SK-MEL-5 (cell line): ENCODE measurements around the gene RAB15. TPM values are rescaled to one million over a fixed set of nuclear protein-coding genes. Genes with fewer than 3 reads are reported as not detected.
"Not testable (repeated sequence)": the region's sequence is repeated elsewhere in the genome, so short reads cannot be mapped to it uniquely, and the experiment has no call there.

Experiments used
- DNase-seq: peaks from one replicate; pipeline ENCODE4 v3.0.0-alpha.2; 2016; ENCODE audit warnings: low read depth, low spot score
- in situ Hi-C: cut with HindIII; loops from 2 replicates; pipeline ENCODE4 v1.10.0; 2016; ENCODE audit warnings: low sequenced_read_pairs, high pct_unique_total_duplicates, low pct_unique_long_range_greater_than_20kb
- total RNA-seq: library from RNA; depleted of rRNA; stranded (reverse); fragments of >200 nt; shearing (Covaris generic); gene quantifications from 2 replicates; pipeline ENCODE4 v1.2.3, GENCODE V29; 2014

Gene RAB15
- total RNA-seq, 1 experiment from 2014 or later: 14.0 TPM

GRCh38 chr14:64929014-64929359, 43.1 kb downstream of the RAB15 start:
- no peak for DNase-seq
- in situ Hi-C loops: no loop called here

DNA sequence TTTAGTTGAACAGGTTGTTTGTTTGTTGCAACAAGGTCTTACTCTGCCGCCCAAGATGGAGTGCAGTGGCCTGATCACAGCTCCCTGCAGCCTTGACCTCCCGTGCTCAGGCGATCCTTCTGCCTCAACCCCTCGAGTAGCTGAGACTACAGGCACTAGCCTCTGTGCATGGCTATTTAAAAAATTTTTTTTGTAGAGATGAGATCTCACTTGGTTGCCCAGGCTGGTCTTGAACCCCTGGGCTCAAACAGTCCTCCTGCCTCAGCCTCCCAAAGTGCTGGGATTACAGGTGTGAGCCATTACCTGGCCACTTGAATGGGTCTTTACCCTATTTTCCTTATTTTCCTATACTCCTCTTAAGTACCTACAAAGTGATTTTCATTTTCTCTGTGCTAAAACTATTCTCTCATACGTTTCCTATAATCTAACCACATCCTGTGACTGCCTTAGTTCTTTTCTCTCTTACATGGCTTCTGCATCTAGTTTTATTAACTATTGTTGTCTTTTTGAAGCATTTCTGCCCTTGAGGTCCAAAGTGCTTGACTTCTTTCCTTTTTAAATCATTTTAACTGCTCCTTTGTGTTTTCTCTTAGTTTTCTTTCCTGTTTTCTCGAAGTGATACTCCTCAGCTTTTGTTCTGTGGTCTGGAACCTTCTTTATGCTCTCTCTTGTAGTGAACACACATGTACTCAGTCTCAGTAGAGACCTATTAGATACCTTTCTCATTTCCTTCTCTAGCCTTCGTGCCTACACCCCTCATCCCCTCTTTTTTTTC, 43.7 kb downstream of the RAB15 start:
- DNase-seq: no peak
- in situ Hi-C loops: no loop called here

GRCh38 chr14:64927031-64927430, 45.1 kb downstream of the RAB15 start:
- no peak for DNase-seq
- in situ Hi-C loops: no loop called here

DNA sequence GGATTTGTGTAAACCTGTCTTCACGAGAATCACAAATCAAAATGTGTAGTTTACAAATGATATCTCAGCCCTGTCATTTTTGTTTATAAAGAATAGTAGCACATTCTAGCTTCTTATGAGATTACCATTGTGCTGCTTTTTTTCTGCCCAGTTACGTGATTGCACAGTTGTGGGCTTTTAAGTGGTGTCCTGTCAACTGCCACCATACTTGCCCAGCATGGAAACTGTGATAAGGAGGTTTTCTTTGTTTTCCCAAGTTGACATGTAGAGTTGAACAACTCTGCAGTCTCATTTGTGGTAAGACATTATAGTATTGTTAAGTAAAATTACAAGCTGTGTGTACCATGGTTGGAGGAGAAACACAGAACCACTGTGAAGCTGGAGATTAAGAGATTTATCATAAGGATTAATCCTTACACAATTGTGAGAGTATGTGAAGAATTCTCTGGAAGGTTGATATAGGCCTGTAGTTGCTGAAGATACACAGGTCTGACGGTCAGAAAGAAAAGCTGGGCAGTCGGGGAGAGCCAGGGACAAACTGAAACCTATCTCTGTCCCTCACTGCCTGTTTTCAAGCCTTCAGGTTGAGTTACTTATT, 45.6 kb downstream of the RAB15 start:
- no peak for DNase-seq
- in situ Hi-C loops: no loop called here

DNA sequence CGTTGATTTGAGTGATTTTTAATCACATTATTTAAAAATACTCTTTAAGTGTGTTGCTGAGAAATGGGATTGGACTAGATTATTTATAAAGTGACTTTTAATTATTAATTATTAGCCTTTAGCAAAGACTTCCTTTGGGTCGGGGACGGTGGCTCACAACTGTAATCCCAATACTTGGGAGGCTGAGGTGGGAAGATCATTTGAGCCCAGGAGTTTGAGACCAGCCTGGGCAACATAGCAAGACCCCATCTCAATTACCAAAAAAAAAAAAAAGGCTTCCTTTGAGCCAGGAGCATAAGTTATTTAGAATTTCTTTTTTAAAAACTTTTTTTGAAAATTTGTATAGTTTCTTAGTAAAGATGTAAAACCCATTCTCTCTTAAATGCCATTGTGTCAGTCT, 49.1 kb downstream of the RAB15 start:
- no peak for DNase-seq
- in situ Hi-C loops: no loop called here

- in situ Hi-C loops: no loop called here
Measured at GRCh38 chr14:64920465-64920864, 51.7 kb downstream of the RAB15 start.

DNA sequence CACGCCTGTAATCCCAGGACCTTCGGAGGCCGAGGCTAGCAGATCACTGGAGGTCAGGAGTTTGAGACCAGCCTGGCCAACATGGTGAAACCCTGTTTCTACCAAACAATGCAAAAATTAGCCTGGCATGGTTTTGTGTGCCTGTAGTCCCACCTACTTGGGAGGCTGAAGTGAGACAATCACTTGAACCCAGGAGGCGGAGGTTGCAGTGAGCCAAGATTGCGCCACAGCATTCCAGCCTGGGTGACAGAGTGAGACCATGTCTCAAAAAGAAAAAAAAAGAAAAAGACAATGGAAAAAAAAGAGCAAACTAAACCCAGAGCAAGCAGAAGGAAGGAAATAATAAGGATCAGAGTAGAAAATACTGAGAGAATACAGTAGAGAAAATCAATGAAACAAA, 52.5 kb downstream of the RAB15 start:
- in situ Hi-C loops: no loop called here
- DNase-seq: no peak

More at GRCh38 chr14:64920465-64920864, 51.7 kb downstream of the RAB15 start:
- DNase-seq: no peak

GRCh38 chr14:64919215-64919614, 52.9 kb downstream of the RAB15 start:
- no peak for DNase-seq
- in situ Hi-C loops: no loop called here

DNA sequence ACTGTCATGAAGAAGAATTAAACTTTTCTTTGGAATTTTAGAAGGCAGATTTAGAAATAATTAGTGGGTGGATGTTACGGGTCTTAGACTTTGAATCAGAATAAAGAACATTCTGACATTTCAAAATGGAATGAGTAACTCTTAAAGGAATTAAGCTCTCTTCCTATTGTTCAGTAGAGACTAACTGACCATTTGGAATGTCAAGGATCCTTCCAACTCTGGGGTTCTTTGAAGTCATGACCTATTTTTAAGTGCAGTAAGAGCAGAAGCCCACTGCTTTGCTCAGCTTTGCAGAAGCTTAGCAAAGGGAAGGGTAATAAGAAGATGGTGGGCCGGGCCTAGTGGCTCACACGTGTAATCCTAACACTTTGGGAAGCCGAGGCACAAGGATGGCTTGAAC, 53.9 kb downstream of the RAB15 start:
- in situ Hi-C loops: no loop called here
- DNase-seq: no peak

GRCh38 chr14:64915797-64916196, 56.3 kb downstream of the RAB15 start:
- in situ Hi-C loops: no loop called here
- no peak for DNase-seq

DNA sequence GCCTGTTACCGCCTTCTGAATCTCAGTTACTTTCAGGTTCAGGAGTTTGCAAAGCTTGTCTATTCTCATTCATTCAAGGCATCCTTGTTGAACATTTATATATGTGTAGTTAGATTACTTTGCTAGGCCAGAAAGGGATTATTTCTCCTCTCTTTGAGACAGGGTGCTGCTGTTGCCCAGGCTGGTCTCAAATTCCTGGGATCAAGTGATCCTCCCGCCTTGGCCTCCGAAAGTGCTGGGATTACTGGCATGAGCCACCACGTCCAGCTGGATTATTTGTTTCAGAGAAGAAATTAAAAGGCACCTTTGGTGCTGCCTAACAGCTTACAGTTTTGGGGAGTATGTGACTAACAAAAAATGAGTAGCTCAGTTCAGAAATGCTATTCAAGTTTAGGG, 57.1 kb downstream of the RAB15 start:
- in situ Hi-C loops: no loop called here
- DNase-seq: no peak

DNA sequence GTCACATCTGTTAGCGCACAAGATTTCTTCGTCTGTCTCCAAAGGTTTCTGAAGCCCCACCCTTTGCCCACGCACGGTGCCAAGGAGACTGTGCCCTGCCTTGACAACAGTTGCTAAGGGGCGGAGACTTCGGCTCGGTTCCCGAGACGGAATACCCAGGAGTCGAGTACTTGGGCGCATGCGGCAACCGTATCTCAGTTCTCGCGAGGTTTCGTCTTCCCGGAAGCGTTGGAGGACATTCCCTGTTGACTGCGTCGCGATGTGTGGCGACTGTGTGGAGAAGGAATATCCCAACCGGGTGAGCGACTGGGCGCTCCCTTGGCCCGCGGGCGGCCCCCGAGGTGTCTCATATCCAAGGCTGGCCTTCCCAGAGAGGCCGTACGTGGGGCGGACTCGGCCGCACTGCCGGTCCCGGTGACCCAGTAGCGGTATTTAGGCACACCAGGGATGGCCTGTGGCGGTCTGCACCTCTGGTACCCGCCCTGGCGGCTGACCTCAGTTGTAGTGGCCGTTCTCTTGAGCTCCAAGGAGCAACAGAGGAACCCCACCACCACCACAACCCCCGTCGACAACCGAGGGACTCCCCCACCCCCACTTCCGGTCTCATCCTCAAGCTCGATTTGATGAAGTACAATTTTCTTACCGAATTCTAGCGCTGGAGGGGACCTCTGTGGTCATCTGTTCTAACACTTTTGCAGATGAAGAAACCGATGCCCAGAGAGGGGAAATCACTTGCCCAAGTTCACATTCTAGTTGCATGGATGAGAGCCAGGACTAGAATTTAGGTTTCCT, 57.7 kb downstream of the RAB15 start, which contains the start of gene CHURC1:
Gene CHURC1 (plus strand): TSS at position 219 of the 792 bp plus-strand sequence. CDS start 41 bp downstream, at position 260.
- in situ Hi-C loops: no loop called here
- DNase-seq: peak; percentile 99

GRCh38 chr14:64913477-64913876, 58.7 kb downstream of the RAB15 start:
- DNase-seq, in situ Hi-C loops: not testable (repeated sequence)

- in situ Hi-C loops: no loop called here
- DNase-seq: no peak
Measured at GRCh38 chr14:64912261-64912660, 59.9 kb downstream of the RAB15 start.

DNA sequence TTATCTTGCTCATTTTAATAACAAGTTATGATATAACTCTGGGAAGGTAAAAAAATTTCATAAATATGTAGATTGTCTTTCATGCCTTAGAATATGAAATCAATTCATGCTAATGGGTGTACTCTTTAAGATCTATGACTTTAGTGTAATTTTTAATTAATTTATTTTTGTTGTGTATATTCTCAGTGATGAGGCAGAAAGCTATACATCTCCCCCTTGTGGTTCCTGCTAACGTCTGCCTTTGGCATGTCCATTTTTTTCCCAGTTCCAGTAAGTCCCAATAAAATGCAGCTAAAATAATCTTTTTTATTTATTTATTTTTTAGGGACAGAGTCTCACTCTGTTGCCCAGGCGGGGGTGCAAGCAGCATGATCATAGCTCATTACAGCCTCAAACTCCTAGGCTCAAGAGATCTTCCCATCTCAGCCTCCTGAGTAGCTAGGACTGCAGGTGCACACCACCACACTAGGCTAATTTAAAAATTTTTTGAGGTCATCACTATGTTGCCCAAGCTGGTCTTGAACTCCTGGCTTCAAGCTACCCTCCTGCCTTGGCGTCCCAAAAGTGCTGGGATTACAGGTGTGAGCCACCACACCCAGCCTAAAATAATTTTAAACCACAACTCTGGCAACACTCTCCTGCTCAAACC, 61.2 kb downstream of the RAB15 start:
- DNase-seq: peak; percentile 55
- in situ Hi-C loops: no loop called here

- DNase-seq: peak; percentile 50
- in situ Hi-C loops: no loop called here
Measured at GRCh38 chr14:64906022-64906421, 66.1 kb downstream of the RAB15 start.

DNA sequence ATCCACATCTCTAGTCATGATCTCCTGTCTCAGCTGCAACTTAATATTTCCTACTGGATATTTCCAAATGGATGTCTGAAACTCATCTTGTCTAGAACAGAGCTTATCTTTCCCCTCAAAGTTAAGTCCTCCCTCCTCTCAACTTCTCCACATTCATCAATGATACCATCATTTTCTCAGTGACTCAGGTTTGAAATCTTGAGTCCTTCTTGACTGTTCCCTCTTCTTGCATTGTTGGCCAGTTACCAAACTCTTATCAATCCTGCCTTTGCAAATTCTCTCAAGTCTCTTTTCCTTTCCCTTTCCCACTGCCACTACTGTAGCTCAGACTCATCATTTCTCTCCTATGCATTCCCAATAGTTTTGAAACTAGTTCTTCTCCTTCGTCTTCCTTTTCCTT, 72.2 kb downstream of the RAB15 start:
- in situ Hi-C loops: no loop called here
- DNase-seq: no peak
